ENCODE data around the gene ZNF91. TPM values are rescaled to one million over a fixed set of nuclear protein-coding genes. Genes with fewer than 3 reads are reported as not detected.
A peak's percentile ranks its signal among the peaks of the same experiment; 100 is the strongest.
"Not testable (repeated sequence)": the region's sequence is repeated elsewhere in the genome, so short reads cannot be mapped to it uniquely, and the experiment has no call there.

Gene ZNF91
- total RNA-seq, 1 donor from 2014 or later = 54.2 TPM

- DNase-seq (no peak), ATAC-seq (no peak)
- Histone ChIP-seq H3K27me3 (ENCODE audit: low read depth) (no peaks in the 10 kb centered on the region), H3K4me3 (no peak overlapping the region), H3K27ac (no peak overlapping the region), H3K4me1 (peaks cover 5% of the 10 kb centered on the region), H3K9me3 (no peaks in the 10 kb centered on the region), H3K36me3 (no peaks in the 10 kb centered on the region)
- intact Hi-C loops (cut with DNase I) = no loop called here
- TF ChIP-seq, protein P1, sequence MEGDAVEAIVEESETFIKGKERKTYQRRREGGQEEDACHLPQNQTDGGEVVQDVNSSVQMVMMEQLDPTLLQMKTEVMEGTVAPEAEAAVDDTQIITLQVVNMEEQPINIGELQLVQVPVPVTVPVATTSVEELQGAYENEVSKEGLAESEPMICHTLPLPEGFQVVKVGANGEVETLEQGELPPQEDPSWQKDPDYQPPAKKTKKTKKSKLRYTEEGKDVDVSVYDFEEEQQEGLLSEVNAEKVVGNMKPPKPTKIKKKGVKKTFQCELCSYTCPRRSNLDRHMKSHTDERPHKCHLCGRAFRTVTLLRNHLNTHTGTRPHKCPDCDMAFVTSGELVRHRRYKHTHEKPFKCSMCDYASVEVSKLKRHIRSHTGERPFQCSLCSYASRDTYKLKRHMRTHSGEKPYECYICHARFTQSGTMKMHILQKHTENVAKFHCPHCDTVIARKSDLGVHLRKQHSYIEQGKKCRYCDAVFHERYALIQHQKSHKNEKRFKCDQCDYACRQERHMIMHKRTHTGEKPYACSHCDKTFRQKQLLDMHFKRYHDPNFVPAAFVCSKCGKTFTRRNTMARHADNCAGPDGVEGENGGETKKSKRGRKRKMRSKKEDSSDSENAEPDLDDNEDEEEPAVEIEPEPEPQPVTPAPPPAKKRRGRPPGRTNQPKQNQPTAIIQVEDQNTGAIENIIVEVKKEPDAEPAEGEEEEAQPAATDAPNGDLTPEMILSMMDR (IDR thresholded peaks at IDR 0.05) = no peak
These were observed 4.2 kb upstream of the ZNF91 start for GRCh38 chr19:23399443-23399842.

DNA sequence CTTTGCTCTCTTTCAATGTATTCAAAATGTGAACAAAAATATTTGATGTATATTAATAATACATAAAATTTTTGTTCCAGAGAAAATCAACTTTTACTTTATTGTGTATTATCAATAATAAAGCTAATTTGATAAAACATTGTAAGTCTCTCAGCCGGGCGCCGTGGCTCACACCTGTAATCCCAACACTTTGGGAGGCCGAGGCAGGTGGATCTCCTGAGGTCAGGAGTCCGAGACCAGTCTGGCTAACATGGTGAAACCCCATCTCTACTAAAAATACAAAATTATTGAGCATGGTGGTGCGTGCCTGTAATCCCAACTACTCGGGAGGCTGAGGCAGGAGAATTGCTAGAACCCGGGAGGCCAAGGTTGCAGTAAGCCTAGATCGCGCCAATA is 449 bp upstream of the ZNF91 start:
- H3K36me3 ChIP-seq; intact Hi-C loops (cut with DNase I); ATAC-seq; H3K27me3 ChIP-seq (ENCODE audit: low read depth); H3K9me3 ChIP-seq: not testable (repeated sequence)
- peak; percentile 47 for DNase-seq
- Histone ChIP-seq H3K4me1 (peaks cover 36% of the 10 kb centered on the region), H3K4me3 (peak overlapping the region; percentile 81), H3K27ac (peak overlapping the region; percentile 96)

- peak; percentile 60 for DNase-seq
- peak overlapping the region; percentile 96 for H3K27ac ChIP-seq
- no peaks in the 10 kb centered on the region for H3K36me3 ChIP-seq
- H3K9me3 ChIP-seq = no peaks in the 10 kb centered on the region
- intact Hi-C loops (cut with DNase I) = no loop called here
- TF ChIP-seq, protein P1 (IDR thresholded peaks at IDR 0.05) = no peak
- ATAC-seq = peak; percentile 71 to 74
- no peaks in the 10 kb centered on the region for H3K27me3 ChIP-seq (ENCODE audit: low read depth)
- H3K4me1 ChIP-seq = peaks cover 36% of the 10 kb centered on the region
- peak overlapping the region; percentile 81 for H3K4me3 ChIP-seq
These were observed 760 bp downstream of the ZNF91 start for GRCh38 chr19:23394511-23394910.

- peaks cover 6% of the 10 kb centered on the region for H3K9me3 ChIP-seq
- no peak overlapping the region for H3K27ac ChIP-seq
- DNase-seq (no peak), ATAC-seq (no peak)
- intact Hi-C loops (cut with DNase I) = no loop called here
- peaks cover 6% of the 10 kb centered on the region for H3K36me3 ChIP-seq
- H3K4me1 ChIP-seq = peaks cover 41% of the 10 kb centered on the region
- no peak overlapping the region for H3K4me3 ChIP-seq
- no peaks in the 10 kb centered on the region for H3K27me3 ChIP-seq (ENCODE audit: low read depth)
- TF ChIP-seq, protein P1 (IDR thresholded peaks at IDR 0.05) = no peak
These were observed 2.1 kb downstream of the ZNF91 start for GRCh38 chr19:23393121-23393520.

DNA sequence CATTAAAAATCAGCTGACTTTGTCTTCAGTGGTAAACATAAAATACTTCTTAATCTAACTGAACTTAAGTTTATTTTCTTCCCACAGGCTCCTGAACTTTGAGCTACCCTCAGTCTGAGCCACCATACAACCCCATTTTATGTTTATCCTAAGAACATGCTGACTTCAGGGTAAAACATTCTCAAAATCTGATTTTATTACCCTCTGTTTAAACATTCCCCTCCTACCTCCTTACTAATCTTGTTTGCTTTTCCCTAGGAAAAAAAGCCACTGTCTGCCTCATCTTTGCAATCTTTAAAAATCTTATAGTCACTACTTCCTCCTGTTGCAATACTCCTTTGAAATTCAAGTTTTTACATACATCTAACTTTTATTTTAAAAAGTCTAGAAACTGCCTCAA is 4.0 kb downstream of the ZNF91 start:
- Histone ChIP-seq H3K4me3 (no peak overlapping the region), H3K4me1 (peaks cover 41% of the 10 kb centered on the region), H3K27me3 (ENCODE audit: low read depth) (no peaks in the 10 kb centered on the region), H3K27ac (no peak overlapping the region), H3K36me3 (peaks cover 20% of the 10 kb centered on the region), H3K9me3 (peaks cover 11% of the 10 kb centered on the region)
- TF ChIP-seq, protein P1 (IDR thresholded peaks at IDR 0.05) = no peak
- intact Hi-C loops (cut with DNase I) = no loop called here
- no peak for DNase-seq
- ATAC-seq = no peak

DNA sequence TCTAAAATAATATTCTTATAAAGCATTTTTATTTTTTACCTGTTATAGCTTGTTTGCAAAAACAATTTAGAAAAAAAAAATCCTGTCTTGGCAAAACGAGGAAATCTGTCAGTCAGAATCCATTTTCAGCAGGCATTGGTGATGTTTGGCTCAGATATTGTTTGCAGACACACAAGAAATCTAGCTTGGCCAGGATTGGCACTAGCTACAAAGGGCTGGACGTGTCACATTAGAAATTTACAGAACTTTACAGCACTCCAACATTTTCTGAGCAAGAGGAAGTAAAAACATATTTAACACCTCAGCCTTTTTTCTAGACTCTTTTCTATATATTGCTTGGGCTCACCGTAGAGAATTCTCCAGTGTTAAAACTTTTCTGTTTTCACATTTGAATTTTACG is 9.9 kb downstream of the ZNF91 start:
- no peaks in the 10 kb centered on the region for H3K27me3 ChIP-seq (ENCODE audit: low read depth)
- H3K9me3 ChIP-seq = peaks cover 65% of the 10 kb centered on the region
- no peak for ATAC-seq

More for the DNA sequence above, 9.9 kb downstream of the ZNF91 start:
- intact Hi-C loops (cut with DNase I) = no loop called here
- H3K36me3 ChIP-seq = peaks cover 43% of the 10 kb centered on the region
- peaks cover 5% of the 10 kb centered on the region for H3K4me1 ChIP-seq
- TF ChIP-seq, protein P1 (IDR thresholded peaks at IDR 0.05) = no peak
- no peak for DNase-seq
- no peak overlapping the region for H3K4me3 ChIP-seq
- H3K27ac ChIP-seq = no peak overlapping the region

Data from lower lobe of right lung (tissue), 2 donors.